ENCODE results near the gene MACO1. TPM values are rescaled to one million over a fixed set of nuclear protein-coding genes. Genes with fewer than 3 reads are reported as not detected.

Gene MACO1
- total RNA-seq, 6 experiments from 2014 or later, result 13.7 to 15.1 (median 14.4) TPM

GRCh38 chr1:25468033-25468432 lies 37.3 kb downstream of the MACO1 start:
- Mint-ChIP-seq H3K9me3 (no peaks in the 10 kb centered on the region), H3K27me3 (ENCODE audit: insufficient read depth) (no peaks in the 10 kb centered on the region)
- no peak for DNase-seq

DNA sequence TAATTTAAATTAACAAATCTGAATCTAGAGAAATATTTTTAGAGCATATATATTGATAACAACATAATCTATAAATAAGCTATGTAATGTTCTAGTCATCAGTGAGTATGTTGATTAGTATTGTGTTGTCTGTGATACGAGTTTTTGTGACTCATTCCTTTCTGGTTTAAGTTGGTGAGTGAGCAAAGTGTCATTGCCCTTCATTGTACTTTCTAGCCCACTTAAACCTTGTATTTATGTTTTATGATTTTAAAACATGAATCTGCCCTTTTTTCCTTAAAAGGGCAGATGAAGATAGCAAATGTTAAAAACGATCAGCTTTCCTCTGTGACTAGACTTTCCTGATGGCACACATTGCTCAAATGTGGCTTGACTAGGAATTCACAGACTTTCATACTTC lies 38.5 kb downstream of the MACO1 start:
- peak overlapping the region; percentile 66 for H3K27ac Mint-ChIP-seq
- peaks cover 31% of the 10 kb centered on the region for H3K4me1 Mint-ChIP-seq (ENCODE audit: low read depth)
- H3K9me3 Mint-ChIP-seq, result no peaks in the 10 kb centered on the region
- no peaks in the 10 kb centered on the region for H3K27me3 Mint-ChIP-seq (ENCODE audit: insufficient read depth)
- DNase-seq, result peak; percentile 48
- no peak overlapping the region for H3K4me3 Mint-ChIP-seq
- no peak for TF ChIP-seq CTCF (IDR thresholded peaks at IDR 0.05)
- peaks cover 9% of the 10 kb centered on the region; the same call in 1 of the 2 replicates for H3K36me3 Mint-ChIP-seq (ENCODE audit: low read depth)

More at GRCh38 chr1:25468033-25468432, 37.3 kb downstream of the MACO1 start:
- Mint-ChIP-seq H3K36me3 (ENCODE audit: low read depth) (peaks cover 9% of the 10 kb centered on the region; the same call in 1 of the 2 replicates), H3K4me3 (no peak overlapping the region), H3K4me1 (ENCODE audit: low read depth) (peaks cover 31% of the 10 kb centered on the region), H3K27ac (peak overlapping the region; percentile 66)
- no peak for TF ChIP-seq CTCF (IDR thresholded peaks at IDR 0.05)

DNA sequence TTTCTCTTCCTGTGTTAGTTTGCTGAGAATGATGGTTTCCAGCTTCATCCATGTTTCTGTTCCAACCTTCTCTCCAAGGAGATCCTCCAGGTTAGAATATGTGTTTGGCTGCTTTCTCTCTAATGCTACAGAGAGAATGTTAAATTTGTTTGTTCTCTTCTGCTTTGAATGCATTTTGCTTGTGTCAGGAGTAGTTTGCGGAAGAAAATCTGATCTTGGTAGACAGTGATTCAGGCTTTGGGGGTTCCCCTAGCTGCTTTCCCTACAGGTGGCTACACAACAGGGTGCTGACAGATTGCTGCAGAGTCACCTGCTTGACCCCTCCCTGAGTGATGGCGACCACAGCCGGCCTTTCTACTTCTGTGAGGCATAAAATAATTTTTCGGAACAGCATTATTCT lies 41.8 kb downstream of the MACO1 start:
- Mint-ChIP-seq H3K9me3 (no peaks in the 10 kb centered on the region), H3K27ac (no peak overlapping the region), H3K4me3 (no peak overlapping the region), H3K36me3 (ENCODE audit: low read depth) (peaks cover 9% of the 10 kb centered on the region; the same call in 1 of the 2 replicates), H3K27me3 (ENCODE audit: insufficient read depth) (no peaks in the 10 kb centered on the region), H3K4me1 (ENCODE audit: low read depth) (peaks cover 35% of the 10 kb centered on the region)
- no peak for DNase-seq
- no peak for TF ChIP-seq CTCF (IDR thresholded peaks at IDR 0.05)

DNA sequence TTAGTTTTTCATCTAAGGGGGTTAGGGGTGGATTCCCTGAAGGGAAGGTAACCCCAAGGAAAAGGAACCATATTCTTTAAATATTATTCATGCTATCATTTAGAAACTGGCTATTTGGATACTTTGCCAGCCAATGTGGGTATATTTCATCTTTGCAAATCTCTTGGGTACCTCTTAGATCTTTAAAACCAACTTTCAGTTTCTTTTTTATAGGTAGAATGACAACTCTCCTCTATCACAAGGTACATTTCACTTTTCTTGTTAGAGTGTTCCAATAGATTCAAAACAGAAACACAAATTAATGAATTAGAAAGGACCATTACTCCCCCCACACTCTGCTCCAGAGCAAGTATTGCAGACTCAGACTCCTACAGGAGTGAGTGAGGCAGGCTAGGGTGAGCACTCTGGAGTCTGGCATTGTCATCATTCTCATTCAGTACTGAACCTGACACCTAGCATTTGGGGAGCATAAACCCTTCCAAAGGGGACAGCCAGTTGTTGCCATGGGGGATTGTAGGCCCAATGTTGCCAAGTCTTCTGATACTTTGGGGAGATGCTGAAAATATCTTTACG lies 43.0 kb downstream of the MACO1 start:
- no peak for TF ChIP-seq CTCF (IDR thresholded peaks at IDR 0.05)
- Mint-ChIP-seq H3K4me1 (ENCODE audit: low read depth) (peaks cover 22% of the 10 kb centered on the region), H3K27me3 (ENCODE audit: insufficient read depth) (no peaks in the 10 kb centered on the region), H3K4me3 (no peak overlapping the region), H3K27ac (no peak overlapping the region), H3K36me3 (ENCODE audit: low read depth) (peaks cover 9% of the 10 kb centered on the region; the same call in 1 of the 2 replicates), H3K9me3 (no peaks in the 10 kb centered on the region)
- DNase-seq, result no peak

- H3K4me1 Mint-ChIP-seq (ENCODE audit: low read depth), result peaks cover 15% of the 10 kb centered on the region
- H3K4me3 Mint-ChIP-seq, result no peak overlapping the region
- no peak for TF ChIP-seq CTCF (IDR thresholded peaks at IDR 0.05)
- DNase-seq, result no peak
- no peaks in the 10 kb centered on the region for H3K9me3 Mint-ChIP-seq
- H3K27ac Mint-ChIP-seq, result no peak overlapping the region
- H3K36me3 Mint-ChIP-seq (ENCODE audit: low read depth), result peaks cover 9% of the 10 kb centered on the region; the same call in 1 of the 2 replicates
- no peaks in the 10 kb centered on the region for H3K27me3 Mint-ChIP-seq (ENCODE audit: insufficient read depth)
Observed at GRCh38 chr1:25474439-25475047, 43.8 kb downstream of the MACO1 start.
